GM19324 (cell line): ENCODE data around the gene GALNT17.
"Not testable (repeated sequence)": the region's sequence is repeated elsewhere in the genome, so short reads cannot be mapped to it uniquely, and the experiment has no call there.

Source experiments
- ATAC-seq: cut with Tn5 transposase; IDR thresholded peaks from one replicate; pipeline ENCODE4 v1.9.1; 2021; ENCODE audit warnings: mild to moderate bottlenecking, moderate library complexity; ENCODE audit not compliant: unreplicated experiment, low FRiP score

GALNT17 gene

GRCh38 chr7:71538210-71538609 is 406.3 kb downstream of the GALNT17 start:
- no peak for ATAC-seq

- ATAC-seq, result no peak
Observed at GRCh38 chr7:71539615-71540014, 407.7 kb downstream of the GALNT17 start.

GRCh38 chr7:71541707-71542353 is 409.9 kb downstream of the GALNT17 start:
- ATAC-seq, result no peak

- no peak for ATAC-seq
Observed at GRCh38 chr7:71543396-71543795, 411.5 kb downstream of the GALNT17 start.

- ATAC-seq, result no peak
Observed at GRCh38 chr7:71544816-71545215, 412.9 kb downstream of the GALNT17 start.

GRCh38 chr7:71547426-71547825 is 415.5 kb downstream of the GALNT17 start:
- ATAC-seq, result no peak

- no peak for ATAC-seq
Observed at GRCh38 chr7:71548746-71549145, 416.8 kb downstream of the GALNT17 start.

GRCh38 chr7:71553306-71553705 is 421.4 kb downstream of the GALNT17 start:
- ATAC-seq, result no peak

GRCh38 chr7:71555758-71556157 is 423.8 kb downstream of the GALNT17 start:
- no peak for ATAC-seq

GRCh38 chr7:71558806-71559613 is 427.1 kb downstream of the GALNT17 start:
- ATAC-seq, result no peak

- no peak for ATAC-seq
Observed at GRCh38 chr7:71560354-71560995, 428.5 kb downstream of the GALNT17 start.

GRCh38 chr7:71563276-71563675 is 431.3 kb downstream of the GALNT17 start:
- no peak for ATAC-seq

- no peak for ATAC-seq
Observed at GRCh38 chr7:71566376-71566775, 434.4 kb downstream of the GALNT17 start.

GRCh38 chr7:71566991-71567390 is 435.0 kb downstream of the GALNT17 start:
- no peak for ATAC-seq

GRCh38 chr7:71574153-71574860 is 442.4 kb downstream of the GALNT17 start:
- no peak for ATAC-seq

- no peak for ATAC-seq
Observed at GRCh38 chr7:71580027-71580426, 448.1 kb downstream of the GALNT17 start.

- no peak for ATAC-seq
Observed at GRCh38 chr7:71584256-71584655, 452.3 kb downstream of the GALNT17 start.

GRCh38 chr7:71591876-71592275 is 459.9 kb downstream of the GALNT17 start:
- no peak for ATAC-seq

- not testable (repeated sequence) for ATAC-seq
Observed at GRCh38 chr7:71592388-71592787, 460.4 kb downstream of the GALNT17 start.

GRCh38 chr7:71594736-71595135 is 462.8 kb downstream of the GALNT17 start:
- no peak for ATAC-seq

GRCh38 chr7:71595176-71595575 is 463.2 kb downstream of the GALNT17 start:
- no peak for ATAC-seq
